Measurements from ENCODE around the gene CXCL9. TPM values are rescaled to one million over a fixed set of nuclear protein-coding genes. Genes with fewer than 3 reads are reported as not detected.

CXCL9 gene
- total RNA-seq, 1 donor from 2014 or later: not detected

DNA sequence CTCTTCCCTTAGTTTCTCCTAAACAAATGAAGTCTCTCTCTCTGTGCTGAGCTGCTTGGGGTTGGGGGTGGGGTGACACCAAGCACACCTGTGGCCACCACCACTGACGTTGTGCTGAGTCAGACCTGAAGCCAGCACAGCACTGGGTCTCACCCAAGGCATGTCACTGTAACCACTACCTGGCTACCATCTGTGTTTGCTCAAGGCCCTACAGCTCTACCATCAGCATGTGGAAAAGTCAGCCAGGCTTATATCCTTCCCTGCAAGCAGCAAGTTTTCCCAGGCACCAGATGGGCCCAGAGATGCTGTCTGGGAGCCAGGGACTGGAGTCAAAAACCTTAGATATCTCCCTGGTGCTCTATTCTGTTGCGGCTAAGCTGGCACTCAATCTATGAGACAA is 9.1 kb upstream of the CXCL9 start:
- Mint-ChIP-seq H3K4me3 (no peak overlapping the region), H3K9me3 (no peaks in the 10 kb centered on the region), H3K27ac (ENCODE audit: unreplicated experiment) (no peak overlapping the region), H3K36me3 (ENCODE audit: low read depth) (no peaks in the 10 kb centered on the region), H3K27me3 (ENCODE audit: low read depth) (peaks cover 4% of the 10 kb centered on the region), H3K4me1 (no peaks in the 10 kb centered on the region)
- no peak for DNase-seq (ENCODE audit: low read depth, low spot score)
- TF ChIP-seq, protein P1, sequence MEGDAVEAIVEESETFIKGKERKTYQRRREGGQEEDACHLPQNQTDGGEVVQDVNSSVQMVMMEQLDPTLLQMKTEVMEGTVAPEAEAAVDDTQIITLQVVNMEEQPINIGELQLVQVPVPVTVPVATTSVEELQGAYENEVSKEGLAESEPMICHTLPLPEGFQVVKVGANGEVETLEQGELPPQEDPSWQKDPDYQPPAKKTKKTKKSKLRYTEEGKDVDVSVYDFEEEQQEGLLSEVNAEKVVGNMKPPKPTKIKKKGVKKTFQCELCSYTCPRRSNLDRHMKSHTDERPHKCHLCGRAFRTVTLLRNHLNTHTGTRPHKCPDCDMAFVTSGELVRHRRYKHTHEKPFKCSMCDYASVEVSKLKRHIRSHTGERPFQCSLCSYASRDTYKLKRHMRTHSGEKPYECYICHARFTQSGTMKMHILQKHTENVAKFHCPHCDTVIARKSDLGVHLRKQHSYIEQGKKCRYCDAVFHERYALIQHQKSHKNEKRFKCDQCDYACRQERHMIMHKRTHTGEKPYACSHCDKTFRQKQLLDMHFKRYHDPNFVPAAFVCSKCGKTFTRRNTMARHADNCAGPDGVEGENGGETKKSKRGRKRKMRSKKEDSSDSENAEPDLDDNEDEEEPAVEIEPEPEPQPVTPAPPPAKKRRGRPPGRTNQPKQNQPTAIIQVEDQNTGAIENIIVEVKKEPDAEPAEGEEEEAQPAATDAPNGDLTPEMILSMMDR (conservative IDR thresholded peaks at IDR 0.05): no peak

DNA sequence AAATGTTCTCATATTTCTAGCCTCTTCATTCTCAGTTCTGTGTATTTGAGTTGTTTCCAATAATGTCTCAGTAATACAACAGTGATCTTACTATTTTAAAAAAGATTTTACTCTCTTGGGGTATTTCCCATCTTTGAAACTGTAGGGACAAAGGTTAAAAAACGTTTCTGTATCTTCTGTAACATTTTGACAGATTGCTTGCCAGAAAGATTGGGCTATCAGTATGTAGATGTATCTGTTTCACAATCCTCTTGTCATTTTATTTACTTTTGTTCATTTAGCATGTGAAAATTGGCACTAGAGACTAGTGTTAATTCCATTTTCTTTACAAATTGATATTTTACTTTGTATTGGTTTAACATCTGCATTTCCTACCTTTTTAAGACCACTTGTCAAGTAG is 6.2 kb upstream of the CXCL9 start:
- Mint-ChIP-seq H3K36me3 (ENCODE audit: low read depth) (no peaks in the 10 kb centered on the region), H3K27ac (ENCODE audit: unreplicated experiment) (no peak overlapping the region), H3K4me1 (no peaks in the 10 kb centered on the region), H3K4me3 (no peak overlapping the region), H3K9me3 (no peaks in the 10 kb centered on the region), H3K27me3 (ENCODE audit: low read depth) (peaks cover 4% of the 10 kb centered on the region)
- TF ChIP-seq, protein P1 (conservative IDR thresholded peaks at IDR 0.05): no peak
- DNase-seq (ENCODE audit: low read depth, low spot score): no peak

DNA sequence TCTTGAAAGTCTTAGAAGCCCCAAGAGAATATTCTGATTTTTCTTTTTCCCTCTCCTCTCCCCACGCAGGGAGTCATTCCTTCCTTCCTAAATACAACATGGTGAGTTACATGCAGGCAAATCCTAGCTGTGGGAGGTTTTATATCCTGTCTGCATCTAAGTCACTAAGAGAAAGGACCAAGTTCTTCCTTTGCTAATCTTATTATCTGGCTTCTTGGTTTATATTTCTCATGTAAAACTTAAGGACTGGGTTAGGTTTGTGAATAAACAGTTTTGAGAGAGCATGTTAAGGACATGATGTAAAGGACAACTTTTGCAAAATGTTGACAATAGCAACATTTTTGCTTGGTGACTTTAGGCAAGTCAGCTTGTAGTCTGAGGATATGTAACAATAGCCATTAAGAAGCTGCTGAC is 5.1 kb upstream of the CXCL9 start:
- no peak for DNase-seq (ENCODE audit: low read depth, low spot score)
- no peaks in the 10 kb centered on the region for H3K36me3 Mint-ChIP-seq (ENCODE audit: low read depth)
- peaks cover 10% of the 10 kb centered on the region for H3K27me3 Mint-ChIP-seq (ENCODE audit: low read depth)
- H3K27ac Mint-ChIP-seq (ENCODE audit: unreplicated experiment): no peak overlapping the region
- H3K4me1 Mint-ChIP-seq: no peaks in the 10 kb centered on the region
- H3K4me3 Mint-ChIP-seq: no peak overlapping the region
- H3K9me3 Mint-ChIP-seq: no peaks in the 10 kb centered on the region
- TF ChIP-seq, protein P1 (conservative IDR thresholded peaks at IDR 0.05): no peak

GRCh38 chr4:76011700-76012387 is 4.5 kb upstream of the CXCL9 start:
- TF ChIP-seq, protein P1 (conservative IDR thresholded peaks at IDR 0.05): no peak
- Mint-ChIP-seq H3K27me3 (ENCODE audit: low read depth) (peaks cover 14% of the 10 kb centered on the region), H3K36me3 (ENCODE audit: low read depth) (no peaks in the 10 kb centered on the region), H3K27ac (ENCODE audit: unreplicated experiment) (no peak overlapping the region), H3K9me3 (no peaks in the 10 kb centered on the region), H3K4me1 (no peaks in the 10 kb centered on the region), H3K4me3 (no peak overlapping the region)
- DNase-seq (ENCODE audit: low read depth, low spot score): no peak

- Mint-ChIP-seq H3K36me3 (ENCODE audit: low read depth) (no peaks in the 10 kb centered on the region), H3K27ac (ENCODE audit: unreplicated experiment) (no peak overlapping the region), H3K4me1 (no peaks in the 10 kb centered on the region), H3K4me3 (no peak overlapping the region), H3K27me3 (ENCODE audit: low read depth) (peaks cover 16% of the 10 kb centered on the region), H3K9me3 (no peaks in the 10 kb centered on the region)
- TF ChIP-seq, protein P1 (conservative IDR thresholded peaks at IDR 0.05): no peak
- DNase-seq (ENCODE audit: low read depth, low spot score): no peak
Measured at GRCh38 chr4:76011018-76011670, 3.8 kb upstream of the CXCL9 start.

Measured in neural crest cell (in vitro differentiated cells).